GM12874 (cell line): Measurements from ENCODE around the gene PCGF5.

Experiments
- CTCF ChIP-seq: IDR thresholded peaks from 2 replicates; pipeline ENCODE4 v1.5.1; 2011; ENCODE audit warnings: low read depth, mild to moderate bottlenecking, control low read depth, low read length, moderate library complexity; ENCODE audit not compliant: insufficient read depth

The PCGF5 gene

DNA sequence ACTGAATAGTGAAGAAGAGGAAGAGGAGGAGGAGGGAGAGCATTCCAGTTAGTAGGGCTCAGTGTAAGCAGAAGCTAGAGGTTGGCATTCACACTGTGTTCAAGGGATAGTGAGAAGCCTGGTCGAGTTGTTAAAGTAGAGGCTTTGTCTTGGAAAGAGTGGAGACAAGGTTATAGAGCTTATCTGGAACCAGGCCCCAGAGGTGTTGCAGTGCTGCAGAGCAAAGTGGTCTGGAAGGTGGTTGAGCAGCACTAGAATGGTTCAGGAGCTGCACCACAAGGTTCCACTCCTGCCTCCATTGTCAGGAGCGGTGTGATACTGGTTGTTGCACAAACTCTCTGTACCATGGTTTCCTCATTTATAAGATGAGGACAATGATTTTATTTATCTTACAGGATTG, 8.8 kb upstream of the PCGF5 start:
- TF ChIP-seq CTCF = no peak

DNA sequence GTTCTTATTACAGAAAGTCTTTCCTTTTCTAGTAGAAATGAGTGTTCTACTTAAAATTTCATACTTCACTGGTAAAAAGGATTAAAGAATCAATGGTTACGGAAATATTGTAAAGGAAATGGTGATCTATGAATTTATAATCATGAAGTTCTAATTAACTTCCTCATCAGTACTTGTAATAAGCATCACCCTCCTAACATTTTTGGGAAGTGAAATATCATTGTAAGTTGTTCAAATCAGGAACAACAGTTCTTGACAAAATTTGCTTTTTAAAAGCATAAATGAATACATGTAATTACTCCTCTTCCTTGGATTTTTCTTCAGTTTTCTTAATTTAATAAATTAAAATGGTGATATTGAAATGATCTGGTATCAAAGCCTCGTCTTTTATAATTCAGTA, 5.6 kb upstream of the PCGF5 start:
- no peak for TF ChIP-seq CTCF

GRCh38 chr10:91215384-91215783, 5.1 kb upstream of the PCGF5 start:
- no peak for TF ChIP-seq CTCF

GRCh38 chr10:91219371-91220193, 881 bp upstream of the PCGF5 start:
- no peak for TF ChIP-seq CTCF

- TF ChIP-seq CTCF = no peak
Measured at GRCh38 chr10:91220954-91221675, 652 bp downstream of the PCGF5 start.

GRCh38 chr10:91226093-91226492, 5.6 kb downstream of the PCGF5 start:
- no peak for TF ChIP-seq CTCF

GRCh38 chr10:91227576-91227975, 7.1 kb downstream of the PCGF5 start:
- TF ChIP-seq CTCF = no peak
